GM21526 (cell line): ENCODE results near the gene SEPTIN5.
"Not testable (repeated sequence)": the region's sequence is repeated elsewhere in the genome, so short reads cannot be mapped to it uniquely, and the experiment has no call there.

Source experiments
- ATAC-seq: cut with Tn5 transposase; IDR thresholded peaks from one replicate; pipeline ENCODE4 v1.9.1; 2021; ENCODE audit warnings: moderate library complexity; ENCODE audit not compliant: unreplicated experiment, low FRiP score

The SEPTIN5 gene

DNA sequence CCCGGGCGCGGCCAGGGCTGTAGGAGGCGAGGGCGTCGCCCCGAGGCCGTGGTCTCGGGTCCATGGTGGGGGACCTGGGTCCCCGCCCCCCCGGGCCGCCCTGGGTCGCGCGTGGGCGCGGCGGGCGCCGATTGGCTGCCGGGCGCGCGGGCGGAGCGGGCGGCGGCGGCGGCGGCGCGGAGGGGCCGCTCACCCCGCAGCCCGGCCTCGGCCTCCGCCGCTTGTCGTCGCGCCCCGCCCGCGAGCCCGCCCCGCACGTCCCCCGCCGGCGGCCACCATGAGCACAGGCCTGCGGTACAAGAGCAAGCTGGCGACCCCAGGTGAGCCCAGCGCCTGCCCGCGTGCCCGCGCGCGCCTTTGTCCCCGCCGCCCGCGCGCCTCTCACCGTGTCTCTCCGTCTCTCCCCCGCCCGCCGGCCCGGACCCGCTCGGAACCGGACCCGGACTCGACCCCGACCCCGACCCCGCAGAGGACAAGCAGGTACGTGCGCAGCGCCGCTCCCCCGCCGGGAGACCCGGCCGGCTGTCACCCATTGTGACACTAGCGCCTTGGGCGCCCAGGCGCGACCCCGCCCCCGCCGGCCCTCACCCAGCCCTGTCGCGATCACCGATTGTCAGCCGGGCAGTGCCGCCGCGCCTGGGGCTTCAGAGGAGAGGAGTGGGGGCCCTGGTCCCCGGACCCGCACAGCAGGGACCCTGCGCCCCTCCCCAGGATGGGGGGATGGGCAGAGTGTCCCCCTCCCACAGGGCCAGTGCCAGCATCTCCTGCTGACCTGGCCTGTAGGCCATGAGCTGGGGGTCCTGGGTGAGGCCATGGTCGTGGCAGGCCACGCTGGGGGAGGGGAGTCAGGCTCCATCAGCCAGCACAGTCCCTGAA lies at the start of gene SEPTIN5:
Gene SEPTIN5, plus strand, starts transcription at position 192 of the 876 bp plus-strand sequence. Its CDS starts 86 bp downstream, at position 278.
- ATAC-seq: no peak

DNA sequence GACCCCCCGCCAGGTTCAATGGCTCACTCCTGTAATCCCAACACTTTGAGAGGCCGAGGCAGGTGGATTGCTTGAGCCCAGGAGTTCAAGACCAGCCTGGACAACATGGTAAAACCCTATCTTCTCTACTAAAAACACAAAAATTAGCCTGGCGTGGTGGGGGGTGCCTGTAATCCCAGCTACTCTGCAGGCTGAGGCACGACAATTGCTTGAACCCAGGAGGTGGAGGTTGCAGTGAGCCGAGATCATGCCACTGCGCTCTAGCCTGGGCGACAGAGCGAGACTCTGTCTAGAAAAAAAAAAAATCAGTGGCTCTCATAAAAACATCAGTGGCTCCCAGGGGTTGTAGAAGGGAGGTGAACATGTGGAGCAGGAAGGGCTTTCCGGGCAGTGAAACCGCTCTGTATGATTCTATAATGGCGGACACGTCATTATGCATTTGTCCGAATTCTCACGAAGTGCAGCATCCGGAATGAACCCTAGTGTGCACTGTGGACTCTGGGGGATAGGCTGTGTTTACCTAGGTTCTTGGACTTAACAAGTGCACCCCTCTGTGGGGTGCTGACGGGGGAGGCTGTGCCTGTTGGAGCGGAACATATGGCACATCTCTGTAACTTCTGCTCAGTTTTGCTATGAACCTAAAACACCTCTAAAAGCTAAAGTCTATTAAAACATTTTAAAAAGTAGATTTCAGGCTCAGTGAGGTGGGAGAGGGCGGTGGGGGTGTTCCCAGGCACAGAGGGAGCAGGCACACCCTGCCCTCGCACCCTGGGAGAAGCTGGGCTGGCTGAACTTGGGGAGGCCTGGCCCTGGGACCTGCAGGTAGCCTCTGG lies 49.1 kb upstream of the SEPTIN5 start:
- ATAC-seq: no peak

DNA sequence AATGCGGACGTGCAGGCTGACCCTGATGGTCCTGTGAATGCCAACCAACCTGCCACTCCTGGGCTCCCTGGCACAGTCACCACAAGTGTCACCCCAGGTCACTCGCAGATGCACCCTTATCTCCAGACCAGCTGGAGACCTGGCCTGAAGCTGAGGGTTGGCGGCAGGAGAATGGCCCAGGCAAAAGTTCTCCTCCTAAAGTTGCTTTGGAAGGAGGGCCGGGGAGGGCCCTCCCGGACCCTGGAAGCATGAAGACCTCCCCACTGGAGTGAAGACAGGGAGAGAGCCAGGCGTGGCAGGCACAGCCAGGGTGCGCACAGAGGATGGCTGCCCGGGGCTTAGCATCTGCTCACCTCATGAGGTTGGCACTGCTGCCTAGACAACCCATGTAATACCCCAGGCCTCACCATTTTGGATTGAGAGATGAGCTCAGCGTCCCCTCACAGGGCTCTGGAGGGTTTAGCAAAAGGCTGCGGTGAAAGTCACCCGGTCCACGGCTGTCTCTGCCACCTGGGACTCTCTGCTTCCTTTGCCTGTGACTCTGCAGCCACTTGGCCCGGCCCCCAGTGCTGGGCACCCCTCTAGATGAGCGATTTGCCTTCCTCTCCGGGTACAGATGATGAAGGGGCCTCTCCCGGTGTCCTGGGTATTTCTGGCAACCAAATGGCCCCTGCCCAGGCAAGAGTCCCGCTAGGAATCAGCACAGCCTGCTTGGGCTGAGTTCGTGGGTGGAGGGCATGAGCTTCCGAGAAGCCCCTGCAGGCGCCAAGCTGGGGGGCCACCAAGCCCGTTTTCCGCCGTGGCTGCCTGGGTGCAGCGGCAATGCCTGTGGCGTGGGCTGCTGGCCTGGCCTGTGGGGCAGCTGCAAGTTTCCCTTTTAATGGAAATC lies 48.3 kb upstream of the SEPTIN5 start:
- no peak for ATAC-seq

DNA sequence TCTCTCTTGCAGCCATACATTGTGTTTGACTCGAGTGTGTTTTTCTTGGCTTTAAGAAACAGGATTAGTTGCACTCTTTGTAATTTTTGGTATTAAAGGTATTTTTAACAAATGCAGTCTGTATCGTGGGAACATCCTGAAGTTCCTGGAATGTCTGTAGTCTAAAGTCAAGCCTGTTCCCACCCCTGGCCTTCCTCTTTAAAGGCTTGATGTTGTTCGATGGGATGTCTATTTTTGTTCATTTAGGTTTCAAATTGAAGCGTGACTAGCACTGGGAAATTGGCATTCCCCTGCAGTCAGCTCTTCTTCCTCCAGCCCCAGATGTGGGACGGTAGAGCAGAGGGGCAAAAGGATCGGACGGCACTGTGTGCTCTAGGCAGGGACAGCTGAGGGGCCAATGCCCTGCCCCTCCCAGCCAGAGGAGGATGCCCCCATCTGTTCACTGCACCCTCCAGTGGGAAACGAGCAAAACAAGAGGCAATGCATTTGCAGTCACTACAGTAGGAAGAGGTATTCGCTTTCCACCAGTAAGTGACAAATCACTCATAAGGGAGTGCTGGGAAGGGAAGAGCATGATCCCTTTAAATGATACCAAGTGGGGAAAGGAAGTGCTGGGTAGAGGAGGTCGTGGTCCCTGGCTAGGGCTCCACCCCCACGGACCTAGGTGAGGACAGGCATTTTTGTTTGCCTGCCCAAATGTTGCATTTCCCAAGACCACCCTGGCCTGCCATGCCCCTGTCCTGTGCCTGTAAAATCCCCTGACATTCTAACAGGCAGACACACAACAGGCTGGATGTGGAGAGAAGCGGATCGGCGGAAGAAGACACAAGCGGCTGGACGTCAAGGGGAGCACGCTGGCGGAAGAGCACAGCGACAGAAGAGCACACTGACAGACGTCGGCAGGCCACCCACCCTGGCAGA lies 47.4 kb upstream of the SEPTIN5 start:
- ATAC-seq: no peak

DNA sequence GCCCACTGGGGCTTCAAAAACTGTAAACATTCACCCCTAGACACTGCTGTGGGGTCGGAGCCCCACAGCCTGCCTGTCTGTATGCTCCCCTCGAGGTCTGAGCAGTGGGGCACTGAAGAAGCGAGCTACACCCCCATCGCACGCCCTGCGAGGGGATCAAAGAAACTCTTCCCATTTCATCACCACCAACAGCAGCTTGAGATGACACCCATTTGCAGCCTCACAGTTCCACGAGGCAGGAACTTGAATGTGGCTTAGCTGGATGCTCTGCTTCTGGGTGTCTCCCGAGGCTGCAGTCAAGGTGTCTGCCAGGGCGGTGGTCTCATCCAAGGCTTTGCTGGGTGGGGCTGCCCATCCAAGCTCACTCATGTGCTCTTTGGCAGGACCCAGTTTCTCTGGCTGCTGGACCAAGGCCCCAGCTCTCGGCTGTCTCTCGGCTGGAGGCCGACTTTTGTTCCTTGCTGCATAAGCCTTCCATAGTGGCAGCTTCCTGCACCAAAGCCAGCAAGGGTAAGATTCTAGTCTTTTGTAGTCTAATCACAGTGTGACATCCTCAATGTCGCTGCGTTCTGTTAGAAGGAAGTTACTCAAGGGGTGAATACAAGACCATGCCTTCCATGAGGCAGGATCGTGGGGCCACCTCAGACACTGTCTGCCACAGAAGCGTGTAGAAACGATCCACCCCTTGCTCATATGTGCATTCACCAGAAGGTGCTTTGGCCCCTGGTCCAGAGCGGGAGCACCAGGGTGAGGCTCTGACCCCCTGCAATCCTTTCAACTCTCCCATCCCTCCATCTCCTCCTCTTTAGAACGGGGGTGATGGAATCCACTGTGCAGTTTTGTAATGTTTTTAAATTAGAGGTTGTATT lies 46.2 kb upstream of the SEPTIN5 start:
- ATAC-seq: no peak

DNA sequence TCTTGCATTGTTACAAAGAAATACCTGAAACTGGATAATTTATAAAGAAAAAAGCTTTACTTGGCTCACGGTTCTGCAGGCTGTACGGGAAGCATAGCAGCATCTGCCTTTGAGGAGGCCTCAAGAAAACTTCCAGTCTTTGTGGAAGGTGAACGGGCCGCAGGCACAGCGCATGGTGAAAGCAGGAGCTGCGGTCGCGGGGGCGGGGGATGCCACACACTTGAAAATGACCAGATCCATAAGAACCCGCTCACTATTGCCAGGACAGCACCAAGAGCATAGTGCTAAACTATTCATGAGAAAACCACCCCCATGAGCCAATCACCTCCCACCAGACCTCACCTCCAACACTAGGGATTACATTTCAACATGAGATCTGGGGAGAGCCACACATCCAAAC lies 45.6 kb upstream of the SEPTIN5 start:
- ATAC-seq: no peak

GRCh38 chr22:19669570-19669969 lies 44.7 kb upstream of the SEPTIN5 start:
- ATAC-seq: no peak

DNA sequence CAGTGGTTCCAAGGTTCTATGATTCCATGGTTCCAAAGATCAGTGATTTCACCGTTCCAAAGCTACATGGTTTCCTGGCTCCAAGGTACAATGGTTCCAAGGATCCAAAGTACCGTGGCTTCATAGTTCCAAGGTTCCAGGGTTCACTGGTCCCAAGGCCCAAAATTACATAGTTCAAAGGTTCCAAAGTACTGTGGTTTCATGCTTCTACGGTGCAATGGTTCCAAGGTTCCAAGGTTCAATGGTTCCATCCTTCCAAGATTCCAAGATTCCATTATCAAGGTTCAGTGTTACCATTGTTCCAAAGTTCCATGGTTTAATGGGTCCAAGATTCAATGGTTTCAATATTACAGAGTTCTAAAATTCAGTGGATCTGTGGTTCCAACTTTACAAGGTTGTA lies 43.0 kb upstream of the SEPTIN5 start:
- no peak for ATAC-seq

DNA sequence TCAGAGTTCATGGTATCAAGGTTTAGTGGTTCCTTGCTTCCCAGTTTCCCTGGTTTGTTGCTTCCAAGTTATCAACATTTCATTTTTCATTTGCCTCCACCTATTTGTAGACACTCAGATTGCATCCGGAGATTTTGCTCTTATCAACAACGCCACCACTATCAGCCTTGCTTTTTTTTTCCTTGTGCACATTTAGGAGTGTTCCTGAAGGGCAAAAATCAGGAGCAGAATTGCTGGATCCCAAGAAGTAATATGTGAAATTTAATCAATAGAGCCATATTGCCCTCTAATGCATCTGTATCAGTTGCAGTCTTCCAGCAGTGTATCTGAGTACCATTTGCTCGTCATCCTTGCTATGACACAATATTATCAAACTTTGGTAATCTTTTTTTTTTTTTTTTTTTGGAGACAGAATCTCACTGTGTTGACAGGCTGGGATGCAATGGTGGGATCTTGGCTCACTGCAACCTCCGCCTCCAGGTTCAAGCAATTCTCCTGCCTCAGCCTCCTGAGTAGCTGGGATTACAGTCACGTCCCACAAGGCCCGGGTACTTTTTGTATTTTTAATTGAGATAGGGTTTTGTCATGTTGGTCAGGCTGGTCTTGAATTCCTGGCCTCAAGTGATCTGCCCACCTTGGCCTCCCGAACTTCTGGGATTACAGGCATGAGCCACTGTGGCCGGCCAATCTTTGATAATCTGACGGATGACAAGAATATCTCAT lies 42.1 kb upstream of the SEPTIN5 start:
- no peak for ATAC-seq

GRCh38 chr22:19673660-19674059 lies 40.6 kb upstream of the SEPTIN5 start:
- no peak for ATAC-seq

GRCh38 chr22:19674129-19674928 lies 40.0 kb upstream of the SEPTIN5 start:
- ATAC-seq: no peak

GRCh38 chr22:19674929-19675253 lies 39.4 kb upstream of the SEPTIN5 start:
- ATAC-seq: no peak

- no peak for ATAC-seq
These were observed 38.9 kb upstream of the SEPTIN5 start for GRCh38 chr22:19675428-19675827.

DNA sequence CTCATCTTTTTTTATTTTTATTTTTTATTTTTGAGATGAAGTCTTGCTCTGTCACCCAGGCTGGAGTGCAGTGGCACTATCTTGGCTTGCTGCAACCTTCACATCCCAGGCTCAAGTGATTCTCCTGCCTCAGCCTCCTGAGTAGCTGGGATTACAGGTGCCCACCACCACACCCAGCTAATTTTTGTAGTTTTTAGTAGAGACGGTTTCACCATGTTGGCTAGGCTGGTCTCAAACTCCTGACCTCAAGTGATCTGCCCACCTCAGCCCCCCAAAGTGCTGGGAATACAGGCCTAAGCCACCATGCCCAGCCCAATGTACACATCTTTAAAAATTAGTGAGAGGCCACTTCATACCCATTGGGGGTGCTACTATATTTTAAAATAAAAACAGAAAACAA lies 37.9 kb upstream of the SEPTIN5 start:
- ATAC-seq: not testable (repeated sequence)

DNA sequence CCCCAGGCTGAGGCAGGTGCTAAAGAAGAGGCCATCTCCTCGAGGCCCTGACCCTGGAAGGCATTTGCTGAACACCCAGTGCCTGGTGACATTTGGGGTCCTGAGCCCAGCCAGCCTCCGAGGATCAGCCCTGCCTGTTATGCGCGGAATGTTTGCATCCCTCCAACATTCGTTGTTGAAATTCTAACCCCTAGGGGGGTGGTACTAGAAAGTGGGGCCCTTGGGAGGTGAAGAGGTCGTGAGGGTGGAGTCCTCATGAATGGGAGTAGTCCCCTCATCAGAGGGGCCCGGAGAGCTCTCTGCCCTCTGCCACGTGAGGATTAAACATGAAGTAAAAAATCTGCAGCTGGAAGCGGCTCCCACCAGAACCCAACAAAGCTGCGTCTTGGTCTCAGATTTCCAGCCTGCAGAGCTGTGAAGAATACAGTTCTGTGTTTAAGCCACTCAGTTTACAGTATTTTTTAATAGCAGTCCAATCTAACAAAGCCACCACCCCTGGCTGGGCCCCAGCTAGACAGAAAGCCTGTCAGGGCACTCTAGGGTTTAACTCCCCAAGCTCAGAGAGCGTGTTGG lies 35.3 kb upstream of the SEPTIN5 start:
- no peak for ATAC-seq

DNA sequence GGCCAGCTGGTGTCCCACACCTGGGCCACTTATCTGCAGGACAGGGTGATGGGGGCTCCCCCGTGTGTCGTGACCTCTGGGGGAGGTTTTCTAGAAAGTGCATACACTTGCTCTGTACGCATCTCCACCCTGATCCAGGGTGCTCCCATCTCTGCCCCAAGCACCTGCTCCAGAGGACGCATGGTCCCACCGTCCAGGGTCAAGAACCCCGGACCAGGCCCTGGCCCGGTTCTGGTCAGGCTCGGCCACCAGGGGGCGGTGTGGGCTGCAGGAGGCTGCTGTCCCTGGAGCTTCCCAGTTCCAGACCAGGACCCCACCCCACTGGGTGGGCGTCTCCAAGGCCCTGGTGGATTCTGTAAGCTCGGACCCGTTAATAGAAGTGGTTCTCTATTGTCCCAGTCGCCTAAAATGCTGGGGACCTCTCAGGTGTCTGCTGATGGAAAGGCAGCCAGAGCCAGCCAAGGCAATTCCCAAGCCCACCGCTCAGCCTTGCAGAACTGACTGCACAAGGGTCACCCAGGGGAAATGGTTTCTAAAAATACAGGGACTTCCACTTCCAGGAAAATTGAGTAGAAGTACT lies 34.7 kb upstream of the SEPTIN5 start:
- no peak for ATAC-seq
